Epithelial cell of proximal tubule (primary cell): Measurements from ENCODE around the gene PPARA. TPM values are rescaled to one million over a fixed set of nuclear protein-coding genes. Genes with fewer than 3 reads are reported as not detected.
A peak's percentile ranks its signal among the peaks of the same experiment; 100 is the strongest.

ENCODE experiments used
- DNase-seq: peaks from one replicate; pipeline ENCODE4 v3.0.0-alpha.2; 2011; ENCODE audit warnings: low read depth
- H3K4me3 ChIP-seq: 2 replicates; pipeline ENCODE4 v1.5.1; 2011; ENCODE audit warnings: low read depth, mild to moderate bottlenecking, low read length
- CTCF ChIP-seq: conservative IDR thresholded peaks from 2 replicates; pipeline ENCODE4 v1.5.1; 2012; ENCODE audit warnings: low read depth, mild to moderate bottlenecking, low read length
- total RNA-seq: library from RNA; depleted of rRNA; stranded (reverse); fragments of >200 nt; gene quantifications from 2 replicates; pipeline ENCODE4 v1.2.3, GENCODE V29; 2015

Gene PPARA
- 3.3 and 18.5 TPM in 2 replicates for total RNA-seq

GRCh38 chr22:46150034-46150654, at the start of gene PPARA:
Gene PPARA, plus strand, starts transcription at chr22:46150526. Its CDS starts 47,858 bp downstream, at chr22:46198384.
- H3K4me3 ChIP-seq, result peak within 1 kb of the TSS; percentile 91
- no peak for TF ChIP-seq CTCF
- no peak for DNase-seq

- no peak for DNase-seq
- TF ChIP-seq CTCF, result no peak
- H3K4me3 ChIP-seq, result no peak overlapping the region
Measured at GRCh38 chr22:46102159-46102558, 48.2 kb upstream of the PPARA start.

- TF ChIP-seq CTCF, result no peak
- no peak for DNase-seq
- H3K4me3 ChIP-seq, result no peak overlapping the region
Measured at GRCh38 chr22:46102752-46103151, 47.6 kb upstream of the PPARA start.

- no peak overlapping the region for H3K4me3 ChIP-seq
- DNase-seq, result no peak
- TF ChIP-seq CTCF, result no peak
Measured at GRCh38 chr22:46103181-46103580, 47.1 kb upstream of the PPARA start.

- no peak overlapping the region for H3K4me3 ChIP-seq
- no peak for DNase-seq
- TF ChIP-seq CTCF, result no peak
Measured at GRCh38 chr22:46103664-46104063, 46.7 kb upstream of the PPARA start.

- TF ChIP-seq CTCF, result no peak
- no peak for DNase-seq
- no peak overlapping the region for H3K4me3 ChIP-seq
Measured at GRCh38 chr22:46104170-46104880, 46.0 kb upstream of the PPARA start.
